Measurements from ENCODE around the gene TAF1C.

Gene TAF1C

GRCh38 chr16:84137287-84137686 lies 49.6 kb downstream of the TAF1C start:
- no peaks in the 10 kb centered on the region for H3K9me3 ChIP-seq (ENCODE audit: insufficient read depth, low read depth, low read length)
- H3K4me1 ChIP-seq (ENCODE audit: insufficient read depth, low read length): peaks cover 11% of the 10 kb centered on the region
- H3K27me3 ChIP-seq (ENCODE audit: insufficient read depth, low read length): no peaks in the 10 kb centered on the region
- H3K9ac ChIP-seq (ENCODE audit: low read depth, low read length): 0 out of 2 replicates have a peak overlapping the region, but pooled peaks have one; percentile 15
- no peak overlapping the region for H3K4me3 ChIP-seq (ENCODE audit: low read length)
- no peaks in the 10 kb centered on the region for H3K36me3 ChIP-seq (ENCODE audit: insufficient read depth, low read depth, low read length)
- no peak overlapping the region for H3K27ac ChIP-seq (ENCODE audit: low read length)

GRCh38 chr16:84136331-84137125 lies 50.3 kb downstream of the TAF1C start:
- Histone ChIP-seq H3K27me3 (ENCODE audit: insufficient read depth, low read length) (no peaks in the 10 kb centered on the region), H3K4me3 (ENCODE audit: low read length) (no peak overlapping the region), H3K9me3 (ENCODE audit: insufficient read depth, low read depth, low read length) (no peaks in the 10 kb centered on the region), H3K36me3 (ENCODE audit: insufficient read depth, low read depth, low read length) (no peaks in the 10 kb centered on the region), H3K27ac (ENCODE audit: low read length) (no peak overlapping the region), H3K4me1 (ENCODE audit: insufficient read depth, low read length) (peaks cover 11% of the 10 kb centered on the region), H3K9ac (ENCODE audit: low read depth, low read length) (peak overlapping the region; percentile 31; the same call in 1 of the 2 replicates)

GRCh38 chr16:84132527-84133285 lies 54.2 kb downstream of the TAF1C start:
- H3K9ac ChIP-seq (ENCODE audit: low read depth, low read length): no peak overlapping the region
- H3K4me3 ChIP-seq (ENCODE audit: low read length): no peak overlapping the region
- H3K27me3 ChIP-seq (ENCODE audit: insufficient read depth, low read length): no peaks in the 10 kb centered on the region
- peaks cover 29% of the 10 kb centered on the region for H3K36me3 ChIP-seq (ENCODE audit: insufficient read depth, low read depth, low read length)
- no peaks in the 10 kb centered on the region for H3K4me1 ChIP-seq (ENCODE audit: insufficient read depth, low read length)
- no peak overlapping the region for H3K27ac ChIP-seq (ENCODE audit: low read length)
- H3K9me3 ChIP-seq (ENCODE audit: insufficient read depth, low read depth, low read length): no peaks in the 10 kb centered on the region

GRCh38 chr16:84131117-84131516 lies 55.7 kb downstream of the TAF1C start:
- H3K27me3 ChIP-seq (ENCODE audit: insufficient read depth, low read length): no peaks in the 10 kb centered on the region
- H3K9me3 ChIP-seq (ENCODE audit: insufficient read depth, low read depth, low read length): no peaks in the 10 kb centered on the region
- no peak overlapping the region for H3K27ac ChIP-seq (ENCODE audit: low read length)
- no peaks in the 10 kb centered on the region for H3K4me1 ChIP-seq (ENCODE audit: insufficient read depth, low read length)
- H3K36me3 ChIP-seq (ENCODE audit: insufficient read depth, low read depth, low read length): peaks cover 42% of the 10 kb centered on the region
- H3K4me3 ChIP-seq (ENCODE audit: low read length): no peak overlapping the region
- H3K9ac ChIP-seq (ENCODE audit: low read depth, low read length): no peak overlapping the region
